Neutrophil (primary cell): Measurements from ENCODE around the gene PSRC1.
"Not testable (repeated sequence)": the region's sequence is repeated elsewhere in the genome, so short reads cannot be mapped to it uniquely, and the experiment has no call there.

Experiments
- H3K27ac ChIP-seq: fragments of 200-600 bp; sonication (generic); 2 replicates; pipeline ENCODE4 v1.5.1; 2016; ENCODE audit warnings: mild to moderate bottlenecking, moderate library complexity
- H3K27me3 ChIP-seq: fragments of 200-600 bp; sonication (generic); 2 replicates; pipeline ENCODE4 v1.6.0; 2016; ENCODE audit warnings: mild to moderate bottlenecking
- H3K36me3 ChIP-seq: fragments of 200-600 bp; sonication (generic); 2 replicates; pipeline ENCODE4 v1.5.1; 2017
- H3K4me1 ChIP-seq, 2 experiments: fragments of 200-600 bp in 1 of 2; sonication (generic) in 1 of 2; 1 replicate in 1 of 2; 2 replicates in 1 of 2; pipeline versions ENCODE4 v1.5.1 to v1.6.1; 2013 to 2016; ENCODE audit warnings: low read depth in 1 of 2, low read length in 1 of 2, mild to moderate bottlenecking in 1 of 2, moderate library complexity in 1 of 2; ENCODE audit not compliant: control insufficient read depth in 1 of 2, insufficient read depth in 1 of 2
- H3K4me3 ChIP-seq, 2 experiments: fragments of 200-600 bp in 1 of 2; sonication (generic) in 1 of 2; 1 replicate in 1 of 2; 2 replicates in 1 of 2; pipeline ENCODE4 v1.5.1; 2013 to 2016; ENCODE audit warnings: low read depth in 1 of 2, low read length in 1 of 2, mild to moderate bottlenecking in 1 of 2, moderate library complexity in 1 of 2
- H3K9me3 ChIP-seq: fragments of 200-600 bp; sonication (generic); 2 replicates; pipeline ENCODE4 v1.5.1; 2016
- TF ChIP-seq, protein P1 (sequence below): fragments of 200-600 bp; sonication (generic); IDR thresholded peaks from 2 replicates; pipeline ENCODE4 v1.5.1; 2016; ENCODE audit warnings: antibody characterized with exemption

Gene PSRC1

DNA sequence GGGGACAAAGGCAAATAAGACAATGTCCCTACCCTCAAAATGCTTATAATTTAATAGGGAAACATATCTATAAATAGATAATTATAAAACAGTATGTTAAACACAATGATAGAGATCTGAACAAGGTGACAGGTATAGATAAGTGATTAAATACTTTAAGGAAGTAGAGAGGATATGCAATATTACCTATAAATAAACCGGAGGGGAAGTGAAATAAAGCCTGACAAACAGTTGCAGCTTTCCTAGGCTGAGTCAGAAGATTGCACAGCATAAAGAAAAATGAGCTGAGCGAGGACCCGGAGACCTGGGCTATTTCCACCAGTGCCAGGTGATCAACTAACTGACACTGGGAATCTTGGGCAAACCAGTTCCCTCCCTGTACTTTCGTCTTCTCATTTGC, 11.5 kb upstream of the PSRC1 start:
- Histone ChIP-seq H3K9me3 (no peaks in the 10 kb centered on the region), H3K27ac (peak overlapping the region; percentile 63), H3K4me3 (no peak overlapping the region), H3K36me3 (no peaks in the 10 kb centered on the region), H3K27me3 (no peaks in the 10 kb centered on the region), H3K4me1 (peaks cover 43 to 53% of the 10 kb centered on the region in 2 experiments)
- TF ChIP-seq, protein P1, sequence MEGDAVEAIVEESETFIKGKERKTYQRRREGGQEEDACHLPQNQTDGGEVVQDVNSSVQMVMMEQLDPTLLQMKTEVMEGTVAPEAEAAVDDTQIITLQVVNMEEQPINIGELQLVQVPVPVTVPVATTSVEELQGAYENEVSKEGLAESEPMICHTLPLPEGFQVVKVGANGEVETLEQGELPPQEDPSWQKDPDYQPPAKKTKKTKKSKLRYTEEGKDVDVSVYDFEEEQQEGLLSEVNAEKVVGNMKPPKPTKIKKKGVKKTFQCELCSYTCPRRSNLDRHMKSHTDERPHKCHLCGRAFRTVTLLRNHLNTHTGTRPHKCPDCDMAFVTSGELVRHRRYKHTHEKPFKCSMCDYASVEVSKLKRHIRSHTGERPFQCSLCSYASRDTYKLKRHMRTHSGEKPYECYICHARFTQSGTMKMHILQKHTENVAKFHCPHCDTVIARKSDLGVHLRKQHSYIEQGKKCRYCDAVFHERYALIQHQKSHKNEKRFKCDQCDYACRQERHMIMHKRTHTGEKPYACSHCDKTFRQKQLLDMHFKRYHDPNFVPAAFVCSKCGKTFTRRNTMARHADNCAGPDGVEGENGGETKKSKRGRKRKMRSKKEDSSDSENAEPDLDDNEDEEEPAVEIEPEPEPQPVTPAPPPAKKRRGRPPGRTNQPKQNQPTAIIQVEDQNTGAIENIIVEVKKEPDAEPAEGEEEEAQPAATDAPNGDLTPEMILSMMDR: no peak

DNA sequence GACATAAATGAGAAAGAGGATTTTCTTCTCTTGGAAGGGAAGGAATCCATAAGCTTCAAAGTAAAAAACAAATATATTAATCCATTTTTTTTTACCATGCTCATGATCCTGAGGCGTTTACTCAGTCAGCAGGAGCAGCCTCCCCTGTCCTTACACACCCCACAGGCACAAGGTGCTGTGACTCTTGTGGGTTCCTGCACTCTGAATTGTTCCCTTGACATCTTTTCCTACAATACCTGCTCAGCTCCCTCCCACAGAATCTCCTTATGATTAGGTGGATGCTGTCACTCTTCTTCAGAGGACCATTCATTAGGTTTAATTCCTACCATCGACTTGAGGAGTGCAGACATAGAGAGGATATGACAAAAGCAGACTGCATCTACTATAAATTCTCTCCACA, 10.1 kb upstream of the PSRC1 start:
- H3K4me3 ChIP-seq: no peak overlapping the region
- no peak overlapping the region for H3K27ac ChIP-seq
- peaks cover 35 to 43% of the 10 kb centered on the region in 2 experiments for H3K4me1 ChIP-seq
- TF ChIP-seq, protein P1: no peak
- H3K36me3 ChIP-seq: no peaks in the 10 kb centered on the region
- H3K9me3 ChIP-seq: no peaks in the 10 kb centered on the region
- H3K27me3 ChIP-seq: no peaks in the 10 kb centered on the region

DNA sequence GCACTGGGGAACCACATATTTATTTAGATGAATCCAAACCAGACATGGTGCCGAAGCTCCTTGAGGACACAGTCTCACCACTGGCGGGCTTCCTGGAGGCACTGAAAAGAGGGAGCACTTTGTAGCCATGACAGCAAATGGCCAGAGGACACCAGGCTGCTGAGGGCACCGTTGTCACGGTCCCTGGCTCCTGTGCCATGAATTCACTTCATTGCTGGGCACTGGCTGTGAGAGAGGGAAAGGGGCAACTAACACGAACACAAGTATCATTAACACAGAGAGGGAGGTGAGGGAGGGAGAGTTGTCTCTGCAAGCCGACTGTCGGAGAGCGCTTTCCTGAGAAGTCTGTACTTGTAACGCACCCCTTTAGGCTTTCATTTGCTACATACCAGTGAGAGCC, 9.4 kb upstream of the PSRC1 start:
- Histone ChIP-seq H3K4me1 (peaks cover 35 to 43% of the 10 kb centered on the region in 2 experiments), H3K27me3 (no peaks in the 10 kb centered on the region), H3K27ac (peak overlapping the region; percentile 79), H3K9me3 (no peaks in the 10 kb centered on the region), H3K36me3 (no peaks in the 10 kb centered on the region), H3K4me3 (no peak overlapping the region)
- TF ChIP-seq, protein P1: no peak

DNA sequence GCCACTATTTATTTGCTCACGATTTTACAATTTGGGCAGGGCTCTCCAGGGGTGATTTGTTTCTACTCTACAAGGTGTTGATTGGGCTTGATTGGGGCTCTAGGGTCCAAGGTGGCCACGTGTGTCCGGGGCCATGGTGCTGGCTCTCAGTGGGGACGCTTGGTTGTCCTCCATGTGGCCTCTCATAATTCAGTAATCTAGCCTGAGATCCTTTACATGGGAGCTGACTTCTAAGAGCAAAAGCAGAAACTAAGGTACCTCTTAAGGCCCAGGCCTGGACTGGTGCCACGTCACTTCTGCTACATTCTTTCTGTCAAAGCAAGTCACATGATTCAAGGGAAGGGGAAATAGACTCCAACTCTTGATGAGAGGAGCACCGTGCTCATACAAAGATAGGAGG, 8.1 kb upstream of the PSRC1 start:
- Histone ChIP-seq H3K4me1 (peaks cover 35 to 42% of the 10 kb centered on the region in 2 experiments), H3K27ac (peak overlapping the region; percentile 79), H3K36me3 (no peaks in the 10 kb centered on the region), H3K9me3 (no peaks in the 10 kb centered on the region), H3K27me3 (no peaks in the 10 kb centered on the region), H3K4me3 (no peak overlapping the region)
- TF ChIP-seq, protein P1: no peak

DNA sequence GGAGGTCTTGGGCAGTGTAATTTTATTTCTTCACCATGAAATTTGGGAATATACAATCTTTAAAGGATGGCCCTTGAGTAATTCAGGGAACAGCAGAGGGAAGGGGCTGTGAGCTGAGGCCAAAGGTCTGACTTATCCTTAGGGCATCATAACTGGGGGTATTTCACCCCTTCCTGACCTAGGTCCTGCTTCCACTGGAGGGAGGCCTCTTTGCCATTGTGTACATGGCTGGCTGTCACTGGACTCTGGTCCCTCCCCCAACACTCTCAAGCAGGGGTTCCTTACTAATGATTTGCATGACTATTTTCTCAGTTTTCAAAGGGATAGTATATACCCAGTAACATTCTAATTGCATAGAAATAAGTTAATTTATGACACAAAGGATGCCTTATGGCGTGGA, 7.2 kb upstream of the PSRC1 start:
- TF ChIP-seq, protein P1: no peak
- Histone ChIP-seq H3K27me3 (no peaks in the 10 kb centered on the region), H3K27ac (peak overlapping the region; percentile 79), H3K4me3 (no peak overlapping the region), H3K9me3 (no peaks in the 10 kb centered on the region), H3K4me1 (peaks cover 28 to 33% of the 10 kb centered on the region in 2 experiments), H3K36me3 (no peaks in the 10 kb centered on the region)

DNA sequence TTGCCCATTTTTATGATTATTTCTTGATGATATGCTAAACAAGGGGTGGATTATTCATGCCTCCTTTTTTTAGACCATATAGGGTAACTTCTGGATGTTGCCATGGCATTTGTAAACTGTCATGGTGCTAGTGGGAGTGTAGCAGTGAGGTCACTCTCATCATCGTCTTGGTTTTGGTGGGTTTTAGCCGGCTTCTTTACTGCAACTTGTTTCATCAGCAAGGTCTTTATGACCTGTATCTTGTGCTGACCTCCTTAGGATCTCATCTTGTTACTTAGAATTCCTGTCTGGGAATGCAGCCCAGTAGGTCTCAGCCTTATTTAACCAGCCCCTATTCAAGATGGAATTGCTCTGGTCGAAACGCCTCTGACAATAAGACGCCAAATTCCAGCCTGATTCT, 3.8 kb upstream of the PSRC1 start:
- not testable (repeated sequence) for H3K27ac ChIP-seq, H3K36me3 ChIP-seq, H3K27me3 ChIP-seq, H3K4me3 ChIP-seq, H3K9me3 ChIP-seq
- peaks cover 34 to 36% of the 10 kb centered on the region in 2 experiments for H3K4me1 ChIP-seq
